K562 (cell line): ENCODE data around the gene SERPINE1. TPM values are rescaled to one million over a fixed set of nuclear protein-coding genes. Genes with fewer than 3 reads are reported as not detected.
A peak's percentile ranks its signal among the peaks of the same experiment; 100 is the strongest.

Source experiments
- ADNP ChIP-seq: fragments of 200-800 bp; sonication (Bioruptor generic); IDR thresholded peaks from 2 replicates; pipeline ENCODE4 v1.6.1; 2016; ENCODE audit warnings: missing genetic modification characterization, missing compliant biosample characterization
- CREM ChIP-seq: IDR thresholded peaks from 2 replicates; pipeline ENCODE4 v1.6.1; 2014; ENCODE audit warnings: antibody characterized with exemption, low read depth
- FOXJ2 ChIP-seq: fragments of 200-800 bp; sonication (Bioruptor generic); IDR thresholded peaks from 2 replicates; pipeline ENCODE4 v1.6.1; 2016; ENCODE audit warnings: missing genetic modification characterization, missing compliant biosample characterization
- HDAC6 ChIP-seq: IDR thresholded peaks from 2 replicates; pipeline ENCODE4 v1.6.1; 2012; ENCODE audit warnings: low read depth, mild to moderate bottlenecking, control low read depth, inconsistent platforms, low read length, moderate library complexity
- KAT7 ChIP-seq: sonication (generic); formaldehyde crosslinking; IDR thresholded peaks from 2 replicates; pipeline ENCODE4 v1.8.0; 2022; ENCODE audit warnings: missing genetic modification reagents, mild to moderate bottlenecking, borderline replicate concordance
- KDM1A ChIP-seq, 2 experiments: fragments of 450-650 bp; IDR thresholded peaks; 2 replicates each; pipeline ENCODE4 v1.6.1; 2016; ENCODE audit warnings: mild to moderate bottlenecking in 2 of 2
- KHSRP ChIP-seq: fragments of 450-650 bp; IDR thresholded peaks from 2 replicates; pipeline ENCODE4 v1.6.1; 2017
- MAFK ChIP-seq: IDR thresholded peaks from 2 replicates; pipeline ENCODE4 v1.6.1; 2011; ENCODE audit warnings: low read length, improper control_type of control experiment
- MEF2D ChIP-seq: conservative IDR thresholded peaks from 2 replicates; pipeline ENCODE4 v1.6.1; 2016; ENCODE audit warnings: low read depth, missing genetic modification characterization, missing compliant biosample characterization
- MNT ChIP-seq, 2 experiments: fragments of 450-650 bp; conservative IDR thresholded peaks; 2 replicates each; pipeline ENCODE4 v1.6.1; 2017; ENCODE audit warnings: mild to moderate bottlenecking in 2 of 2, moderate library complexity in 2 of 2
- MTA3 ChIP-seq: fragments of 450-650 bp; formaldehyde crosslinking; IDR thresholded peaks from 2 replicates; pipeline ENCODE4 v1.6.1; 2017; ENCODE audit warnings: mild to moderate bottlenecking, borderline replicate concordance
- MYC ChIP-seq, 2 experiments: fragments of 250-450 bp in 1 of 2; sonication (Bioruptor Pico) in 1 of 2; IDR thresholded peaks; 2 replicates each; pipeline versions ENCODE4 v1.5.1 to v1.6.1; 2012 to 2021; ENCODE audit warnings: low read depth in 2 of 2, borderline replicate concordance in 1 of 2, improper control_type of control experiment in 1 of 2, low read length in 1 of 2, mild to moderate bottlenecking in 1 of 2, moderate library complexity in 1 of 2
- NFE2 ChIP-seq: IDR thresholded peaks from 2 replicates; pipeline ENCODE4 v1.6.1; 2014; ENCODE audit warnings: antibody characterized with exemption, low read depth
- PHB ChIP-seq: fragments of 250-450 bp; sonication (Bioruptor Pico); IDR thresholded peaks from 2 replicates; pipeline ENCODE4 v1.5.0; 2021
- PPARD ChIP-seq: fragments of 250-450 bp; sonication (Bioruptor Pico); IDR thresholded peaks from 2 replicates; pipeline ENCODE4 v1.8.0; 2022; ENCODE audit warnings: inconsistent platforms, mild to moderate bottlenecking, moderate library complexity
- PTBP1 ChIP-seq: fragments of 200-400 bp; formaldehyde crosslinking; IDR thresholded peaks from 2 replicates; pipeline ENCODE4 v1.6.1; 2017; ENCODE audit warnings: low read depth, low read length
- RCOR1 ChIP-seq, 2 experiments: IDR thresholded peaks; 2 replicates each; pipeline ENCODE4 v1.6.1; 2012; ENCODE audit warnings: low read depth in 2 of 2, low read length in 2 of 2, borderline replicate concordance in 1 of 2, improper control_type of control experiment in 1 of 2
- SIN3B ChIP-seq: fragments of 450-650 bp; IDR thresholded peaks from 2 replicates; pipeline ENCODE4 v1.6.1; 2017; ENCODE audit warnings: low read depth, mild to moderate bottlenecking, moderate library complexity
- THRAP3 ChIP-seq: fragments of 450-650 bp; IDR thresholded peaks from 2 replicates; pipeline ENCODE4 v1.6.1; 2016; ENCODE audit warnings: mild to moderate bottlenecking, inconsistent platforms, borderline replicate concordance
- ZC3H11A ChIP-seq: IDR thresholded peaks from 2 replicates; pipeline ENCODE4 v1.6.1; 2012; ENCODE audit warnings: low read depth, low read length, improper control_type of control experiment
- ZNF280A ChIP-seq: fragments of 450-650 bp; IDR thresholded peaks from 2 replicates; pipeline ENCODE4 v1.6.1; 2018; ENCODE audit warnings: mild to moderate bottlenecking, low read depth; ENCODE audit not compliant: partially characterized antibody
- ZNF354B ChIP-seq: fragments of 250-450 bp; sonication (Bioruptor Pico); IDR thresholded peaks from 2 replicates; pipeline ENCODE4 v1.4.0; 2020
- ZNF696 ChIP-seq: fragments of 250-450 bp; sonication (Bioruptor Pico); conservative IDR thresholded peaks from 2 replicates; pipeline ENCODE4 v1.4.0; 2020; ENCODE audit warnings: mild to moderate bottlenecking, moderate library complexity
- polyA plus RNA-seq, 8 experiments: library from polyadenylated mRNA; depleted of rRNA in 4 of 8; stranded (reverse) in 5 of 8; unstranded in 3 of 8; fragments of >200 nt; fragmentation: Nextera tagmentation in 2 of 8; fragmentation: Illumina TruSeq in 1 of 8; extraction: Ambion mirVana in 2 of 8; extraction: Trizol in 1 of 8; gene quantifications; 2 replicates each; pipeline versions ENCODE4 v1.2.1 to v1.2.3, GENCODE V29; 2011 to 2014; ENCODE audit warnings: inconsistent platforms in 1 of 8, missing spikeins in 1 of 8
- total RNA-seq, 7 experiments: library from RNA; depleted of rRNA in 6 of 7; stranded (reverse); fragments of >200 nt in 6 of 7; fragmentation: Illumina TruSeq in 2 of 7; extraction: Trizol in 2 of 7; gene quantifications; 2 replicates each; pipeline versions ENCODE4 v1.2.1 to v1.2.3, GENCODE V29; 2011 to 2021; ENCODE audit warnings: low replicate concordance in 1 of 7
- TF ChIP-seq, protein P1 (sequence below): sonication (generic); formaldehyde crosslinking; IDR thresholded peaks from 2 replicates; pipeline ENCODE4 v1.8.0; 2022; ENCODE audit warnings: mild to moderate bottlenecking, low read depth, missing genetic modification reagents
- TF ChIP-seq, protein P2 (sequence below): fragments of 450-650 bp; formaldehyde crosslinking; IDR thresholded peaks from 2 replicates; pipeline ENCODE4 v1.4.0; 2020; ENCODE audit warnings: mild to moderate bottlenecking, moderate library complexity

The SERPINE1 gene
- total and polyA plus RNA-seq, 9 of the 15 experiments (the other 6 are each of a cell fraction or from before 2014, with no cell fraction given): 0.22 to 4.8 (median 0.91) TPM

DNA sequence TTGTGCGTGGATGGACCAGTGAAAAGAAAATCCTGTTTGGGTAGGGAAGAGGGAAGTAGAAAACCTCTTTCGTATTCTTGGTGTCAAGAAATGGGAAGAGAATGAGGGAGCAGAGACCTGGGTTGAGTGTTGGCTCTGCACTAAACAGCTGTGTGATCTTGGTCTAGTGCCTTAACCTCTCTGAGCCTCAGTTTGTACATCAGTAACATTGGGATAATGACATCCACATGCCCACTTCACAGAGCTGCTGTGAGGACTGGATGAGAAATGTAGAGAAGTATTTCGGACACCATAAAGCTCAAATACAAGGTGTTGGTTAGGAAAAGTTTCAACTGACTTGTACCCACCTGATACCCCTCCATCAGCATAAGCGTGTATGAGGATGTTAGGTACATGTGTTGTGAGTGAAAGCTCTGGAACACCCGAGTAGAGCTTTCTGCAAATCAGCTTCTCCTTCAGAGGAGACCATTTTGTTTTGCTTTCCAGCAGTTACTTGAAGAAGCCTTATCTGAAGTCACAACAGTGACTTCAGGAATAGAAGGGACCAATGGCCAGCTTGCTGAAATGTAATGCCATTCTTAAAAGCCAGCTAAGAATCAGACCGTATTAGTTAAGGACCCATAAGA lies 30.5 kb upstream of the SERPINE1 start (continued):
- TF ChIP-seq MEF2D: 0 out of 2 replicates have a peak, but pooled peaks have one; percentile 23
- no peak for TF ChIP-seq ZNF354B (CRISPR knock-in tag)
- TF ChIP-seq ZNF696: no peak
- TF ChIP-seq SIN3B: no peak
- TF ChIP-seq PPARD (CRISPR knock-in tag): no peak
- TF ChIP-seq ZNF280A: no peak
- TF ChIP-seq CREM: no peak
- no peak for TF ChIP-seq MNT (conservative IDR thresholded peaks at IDR 0.05)
- no peak for TF ChIP-seq PHB (CRISPR knock-in tag)
- no peak for TF ChIP-seq ZC3H11A
- TF ChIP-seq RCOR1 (IDR thresholded peaks at IDR 0.05; ENCODE audit: borderline replicate concordance in 1 of 2, low read depth in 2 of 2, low read length in 2 of 2): peak; percentile 9 to 42; a peak in 1 of 4 replicates
- no peak for TF ChIP-seq HDAC6
- no peak for TF ChIP-seq KAT7 (CRISPR knock-in tag)
- peak; percentile 76; the same call in 1 of the 2 replicates for TF ChIP-seq PTBP1
- TF ChIP-seq KDM1A (IDR thresholded peaks at IDR 0.05): peak; percentile 89 to 93
- TF ChIP-seq, protein P1, sequence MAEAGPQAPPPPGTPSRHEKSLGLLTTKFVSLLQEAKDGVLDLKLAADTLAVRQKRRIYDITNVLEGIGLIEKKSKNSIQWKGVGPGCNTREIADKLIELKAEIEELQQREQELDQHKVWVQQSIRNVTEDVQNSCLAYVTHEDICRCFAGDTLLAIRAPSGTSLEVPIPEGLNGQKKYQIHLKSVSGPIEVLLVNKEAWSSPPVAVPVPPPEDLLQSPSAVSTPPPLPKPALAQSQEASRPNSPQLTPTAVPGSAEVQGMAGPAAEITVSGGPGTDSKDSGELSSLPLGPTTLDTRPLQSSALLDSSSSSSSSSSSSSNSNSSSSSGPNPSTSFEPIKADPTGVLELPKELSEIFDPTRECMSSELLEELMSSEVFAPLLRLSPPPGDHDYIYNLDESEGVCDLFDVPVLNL: no peak
- TF ChIP-seq FOXJ2 (tag): peak; percentile 65; the same call in 1 of the 2 replicates
- no peak for TF ChIP-seq KHSRP
- TF ChIP-seq NFE2: no peak
- no peak for TF ChIP-seq MYC (IDR thresholded peaks at IDR 0.05; ENCODE audit: low read depth, low read length)
- TF ChIP-seq MYC (CRISPR knock-in tag; IDR thresholded peaks at IDR 0.05; ENCODE audit: borderline replicate concordance, low read depth): peak; percentile 58; the same call in 1 of the 2 replicates
- no peak for TF ChIP-seq THRAP3
- TF ChIP-seq MTA3: no peak
- no peak for TF ChIP-seq MAFK
- TF ChIP-seq, protein P2, sequence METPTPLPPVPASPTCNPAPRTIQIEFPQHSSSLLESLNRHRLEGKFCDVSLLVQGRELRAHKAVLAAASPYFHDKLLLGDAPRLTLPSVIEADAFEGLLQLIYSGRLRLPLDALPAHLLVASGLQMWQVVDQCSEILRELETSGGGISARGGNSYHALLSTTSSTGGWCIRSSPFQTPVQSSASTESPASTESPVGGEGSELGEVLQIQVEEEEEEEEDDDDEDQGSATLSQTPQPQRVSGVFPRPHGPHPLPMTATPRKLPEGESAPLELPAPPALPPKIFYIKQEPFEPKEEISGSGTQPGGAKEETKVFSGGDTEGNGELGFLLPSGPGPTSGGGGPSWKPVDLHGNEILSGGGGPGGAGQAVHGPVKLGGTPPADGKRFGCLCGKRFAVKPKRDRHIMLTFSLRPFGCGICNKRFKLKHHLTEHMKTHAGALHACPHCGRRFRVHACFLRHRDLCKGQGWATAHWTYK (CRISPR knock-in tag): no peak
- peak; percentile 88 for TF ChIP-seq ADNP (tag)
